ENCODE results near the gene MYO5C.

DNA sequence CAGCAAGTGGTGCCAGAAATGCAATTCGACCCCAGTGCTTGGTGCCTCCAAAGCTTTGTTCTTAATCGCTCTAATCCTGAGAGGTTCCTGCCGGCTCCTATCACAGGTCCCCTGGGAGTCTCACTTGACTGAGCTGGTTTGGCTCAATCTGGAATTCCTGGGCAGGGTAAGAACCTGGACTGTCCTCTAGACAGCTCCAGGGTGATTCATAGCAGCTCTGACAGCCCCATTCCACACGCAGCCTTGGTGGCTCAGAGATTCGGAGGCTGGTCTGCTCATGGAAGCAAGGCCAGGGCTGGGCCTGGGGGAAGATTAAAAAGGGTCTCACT, 37.9 kb downstream of the MYO5C start:
- TF ChIP-seq, protein P1, sequence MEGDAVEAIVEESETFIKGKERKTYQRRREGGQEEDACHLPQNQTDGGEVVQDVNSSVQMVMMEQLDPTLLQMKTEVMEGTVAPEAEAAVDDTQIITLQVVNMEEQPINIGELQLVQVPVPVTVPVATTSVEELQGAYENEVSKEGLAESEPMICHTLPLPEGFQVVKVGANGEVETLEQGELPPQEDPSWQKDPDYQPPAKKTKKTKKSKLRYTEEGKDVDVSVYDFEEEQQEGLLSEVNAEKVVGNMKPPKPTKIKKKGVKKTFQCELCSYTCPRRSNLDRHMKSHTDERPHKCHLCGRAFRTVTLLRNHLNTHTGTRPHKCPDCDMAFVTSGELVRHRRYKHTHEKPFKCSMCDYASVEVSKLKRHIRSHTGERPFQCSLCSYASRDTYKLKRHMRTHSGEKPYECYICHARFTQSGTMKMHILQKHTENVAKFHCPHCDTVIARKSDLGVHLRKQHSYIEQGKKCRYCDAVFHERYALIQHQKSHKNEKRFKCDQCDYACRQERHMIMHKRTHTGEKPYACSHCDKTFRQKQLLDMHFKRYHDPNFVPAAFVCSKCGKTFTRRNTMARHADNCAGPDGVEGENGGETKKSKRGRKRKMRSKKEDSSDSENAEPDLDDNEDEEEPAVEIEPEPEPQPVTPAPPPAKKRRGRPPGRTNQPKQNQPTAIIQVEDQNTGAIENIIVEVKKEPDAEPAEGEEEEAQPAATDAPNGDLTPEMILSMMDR (IDR thresholded peaks at IDR 0.05; ENCODE audit: low read depth, low read length), result no peak
- no peak for TF ChIP-seq EZH2phosphoT487 (IDR thresholded peaks at IDR 0.05; ENCODE audit: low read depth)

All from OCI-LY3 (cell line).